Measurements from ENCODE around the gene HAL.

DNA sequence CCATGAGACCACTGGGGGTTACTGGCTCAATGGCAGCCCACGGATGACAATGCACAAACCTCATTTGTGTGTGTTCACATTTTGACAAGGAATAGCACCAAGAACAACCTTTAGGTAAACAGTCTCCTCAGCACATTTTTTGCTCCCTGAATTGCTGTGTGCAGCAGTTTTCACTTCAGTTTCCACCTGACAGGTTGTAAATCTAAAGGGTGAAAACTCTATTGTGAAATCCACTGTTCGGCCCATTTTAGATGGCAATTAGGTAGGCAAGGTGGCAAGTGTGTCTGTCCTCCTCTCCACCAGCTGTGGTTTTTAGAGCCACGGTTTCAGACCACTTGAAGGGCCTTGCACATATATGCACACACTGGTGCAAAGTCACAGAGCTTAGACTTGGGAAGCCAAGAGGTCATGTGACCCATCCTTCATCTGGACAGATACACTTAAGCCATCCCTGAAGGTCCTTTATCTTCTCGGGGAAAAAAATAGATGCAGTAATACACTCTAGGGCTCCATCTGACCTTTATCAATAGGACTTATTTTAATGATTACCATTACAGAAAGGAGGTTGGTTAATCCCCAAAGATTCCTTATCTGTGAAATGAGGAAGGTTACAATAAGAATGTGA lies 23.2 kb downstream of the HAL start:
- TF ChIP-seq POLR2A (IDR thresholded peaks at IDR 0.05; ENCODE audit: extremely low read depth, insufficient read length), result no peak
- TF ChIP-seq, protein P1, sequence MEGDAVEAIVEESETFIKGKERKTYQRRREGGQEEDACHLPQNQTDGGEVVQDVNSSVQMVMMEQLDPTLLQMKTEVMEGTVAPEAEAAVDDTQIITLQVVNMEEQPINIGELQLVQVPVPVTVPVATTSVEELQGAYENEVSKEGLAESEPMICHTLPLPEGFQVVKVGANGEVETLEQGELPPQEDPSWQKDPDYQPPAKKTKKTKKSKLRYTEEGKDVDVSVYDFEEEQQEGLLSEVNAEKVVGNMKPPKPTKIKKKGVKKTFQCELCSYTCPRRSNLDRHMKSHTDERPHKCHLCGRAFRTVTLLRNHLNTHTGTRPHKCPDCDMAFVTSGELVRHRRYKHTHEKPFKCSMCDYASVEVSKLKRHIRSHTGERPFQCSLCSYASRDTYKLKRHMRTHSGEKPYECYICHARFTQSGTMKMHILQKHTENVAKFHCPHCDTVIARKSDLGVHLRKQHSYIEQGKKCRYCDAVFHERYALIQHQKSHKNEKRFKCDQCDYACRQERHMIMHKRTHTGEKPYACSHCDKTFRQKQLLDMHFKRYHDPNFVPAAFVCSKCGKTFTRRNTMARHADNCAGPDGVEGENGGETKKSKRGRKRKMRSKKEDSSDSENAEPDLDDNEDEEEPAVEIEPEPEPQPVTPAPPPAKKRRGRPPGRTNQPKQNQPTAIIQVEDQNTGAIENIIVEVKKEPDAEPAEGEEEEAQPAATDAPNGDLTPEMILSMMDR (IDR thresholded peaks at IDR 0.05; ENCODE audit: low read depth, low read length), result no peak
